ENCODE measurements around the gene RNF14.
"Not testable (repeated sequence)": the region's sequence is repeated elsewhere in the genome, so short reads cannot be mapped to it uniquely, and the experiment has no call there.

Gene RNF14, protein sequence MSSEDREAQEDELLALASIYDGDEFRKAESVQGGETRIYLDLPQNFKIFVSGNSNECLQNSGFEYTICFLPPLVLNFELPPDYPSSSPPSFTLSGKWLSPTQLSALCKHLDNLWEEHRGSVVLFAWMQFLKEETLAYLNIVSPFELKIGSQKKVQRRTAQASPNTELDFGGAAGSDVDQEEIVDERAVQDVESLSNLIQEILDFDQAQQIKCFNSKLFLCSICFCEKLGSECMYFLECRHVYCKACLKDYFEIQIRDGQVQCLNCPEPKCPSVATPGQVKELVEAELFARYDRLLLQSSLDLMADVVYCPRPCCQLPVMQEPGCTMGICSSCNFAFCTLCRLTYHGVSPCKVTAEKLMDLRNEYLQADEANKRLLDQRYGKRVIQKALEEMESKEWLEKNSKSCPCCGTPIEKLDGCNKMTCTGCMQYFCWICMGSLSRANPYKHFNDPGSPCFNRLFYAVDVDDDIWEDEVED

DNA sequence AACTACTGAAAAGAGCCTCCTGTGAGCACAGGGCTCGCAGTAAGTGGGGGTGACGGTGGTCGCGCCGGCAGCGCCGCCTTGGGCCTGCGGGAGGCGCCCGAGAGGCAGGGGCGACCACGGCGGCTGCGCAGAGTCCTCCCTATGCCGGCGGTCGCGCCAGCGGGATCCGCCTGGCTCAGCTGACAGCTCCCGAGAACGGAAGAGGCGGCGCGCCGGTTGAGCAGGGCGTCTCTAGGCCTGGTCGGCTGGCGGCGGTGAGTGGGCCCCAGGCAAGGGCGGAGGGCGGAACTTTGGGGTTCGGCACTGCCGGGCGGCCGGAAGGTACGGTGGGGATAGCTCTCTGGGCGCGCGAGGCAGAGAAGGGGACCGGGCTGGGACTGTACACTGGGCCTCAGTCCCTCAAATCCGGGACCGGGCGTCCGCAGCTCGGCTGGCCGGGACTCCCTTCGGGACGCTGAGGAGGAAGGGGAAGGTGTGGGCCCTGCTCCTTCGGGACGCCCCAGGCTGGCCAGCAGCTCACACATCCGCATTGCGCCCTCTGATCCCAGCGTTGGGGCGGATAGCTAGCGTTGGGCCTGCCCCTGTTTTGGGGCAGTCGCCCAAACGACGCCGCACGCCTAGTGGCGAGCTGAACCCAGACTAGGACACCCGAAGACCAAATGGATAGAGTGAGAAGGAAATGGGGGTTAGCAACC is at the start of gene RNF14:
RNF14 (plus strand) TSS at position 192 of the 695 bp plus-strand sequence. CDS start 4,484 bp downstream, outside the sequence.
- peak; percentile 98 for DNase-seq

DNA sequence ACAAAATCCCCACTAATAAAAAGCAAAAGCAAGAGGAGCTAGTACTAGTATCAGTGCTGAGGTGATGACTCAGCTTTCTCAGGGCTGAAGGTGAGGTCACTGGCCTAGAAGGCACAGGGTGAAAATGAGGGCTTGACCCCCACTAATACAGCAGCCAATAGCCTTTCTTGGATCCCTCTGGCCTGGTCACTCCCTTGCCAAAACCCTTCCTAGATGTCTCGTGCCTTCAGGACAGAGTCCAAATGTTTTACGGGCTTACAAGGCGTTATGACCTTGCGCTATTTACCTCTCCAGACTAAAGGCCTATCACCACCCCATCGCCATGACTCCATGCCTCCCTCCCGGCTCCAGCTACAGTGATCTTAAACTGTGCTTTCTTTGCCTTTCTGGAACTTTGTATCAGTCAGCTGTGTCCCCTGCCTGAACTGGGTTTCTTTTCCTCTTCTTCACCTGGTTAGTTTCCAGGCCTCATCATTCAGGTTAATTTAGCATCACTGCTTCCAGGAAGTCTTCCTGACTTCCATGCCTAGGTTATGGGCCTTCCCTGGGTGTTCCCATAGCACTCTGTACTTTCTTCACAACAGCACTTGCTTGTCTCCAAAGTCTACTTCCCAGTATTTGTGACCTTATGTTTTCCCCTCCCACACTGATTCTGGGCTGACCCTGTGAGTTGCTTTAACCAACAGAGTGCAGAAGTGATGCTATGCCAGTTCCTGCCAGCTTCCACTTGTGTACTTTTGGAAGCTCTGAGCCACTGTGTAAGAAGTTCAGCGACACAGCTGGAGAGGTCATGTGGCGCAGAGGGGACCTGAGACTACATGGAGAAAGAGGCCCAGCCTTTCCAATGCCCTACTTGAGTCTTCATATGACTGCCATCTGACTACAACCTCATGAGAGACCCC is 49.4 kb upstream of the RNF14 start:
- no peak for DNase-seq

DNA sequence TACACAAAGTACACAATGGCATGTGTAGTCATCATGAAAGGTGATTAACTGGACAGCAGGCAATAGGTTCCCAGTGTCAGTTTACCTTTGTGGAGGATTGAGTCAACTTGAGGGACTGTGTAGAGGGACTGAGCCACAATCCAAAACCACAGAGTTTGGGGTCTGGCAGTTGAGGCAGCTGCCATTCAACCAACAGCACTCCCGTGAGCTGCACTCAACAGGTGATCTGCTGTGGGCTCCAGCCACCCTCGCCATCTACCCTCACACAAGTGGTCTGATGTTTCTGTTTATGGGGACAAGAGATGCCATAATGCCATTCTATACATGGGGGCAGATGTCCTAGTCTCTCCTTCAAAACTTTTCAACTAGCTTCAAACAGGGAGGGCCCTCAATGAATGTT is 48.1 kb upstream of the RNF14 start:
- no peak for DNase-seq

DNA sequence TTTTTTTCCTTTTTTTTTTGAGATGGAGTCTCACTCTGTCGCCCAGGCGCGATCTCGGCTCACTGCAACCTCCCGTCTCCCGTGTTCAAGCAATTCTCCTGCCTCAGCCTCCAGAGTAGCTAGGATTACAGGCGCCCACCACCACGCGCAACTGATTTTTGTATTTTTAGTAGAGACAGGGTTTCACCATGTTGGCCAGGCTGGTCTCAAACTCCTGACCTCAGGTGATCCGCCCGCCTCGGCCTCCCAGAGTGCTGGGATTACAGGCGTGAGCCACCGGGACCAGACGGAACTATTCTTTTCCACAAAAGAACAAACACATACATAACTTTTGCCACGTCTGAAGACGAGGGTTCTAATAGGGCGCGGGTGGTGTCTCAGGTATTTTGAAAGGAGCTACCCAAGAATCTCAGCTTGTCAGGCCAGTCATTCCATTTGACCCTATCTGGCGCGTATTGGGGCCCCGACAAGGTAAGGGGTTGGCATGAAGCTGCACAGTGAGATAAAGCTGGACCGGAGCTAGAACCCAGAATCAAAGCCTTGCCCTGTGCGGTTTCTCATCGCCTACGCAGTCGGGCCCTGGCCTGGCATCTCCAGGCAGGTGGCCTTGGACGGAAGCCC is 46.0 kb upstream of the RNF14 start:
- DNase-seq = not testable (repeated sequence)

DNA sequence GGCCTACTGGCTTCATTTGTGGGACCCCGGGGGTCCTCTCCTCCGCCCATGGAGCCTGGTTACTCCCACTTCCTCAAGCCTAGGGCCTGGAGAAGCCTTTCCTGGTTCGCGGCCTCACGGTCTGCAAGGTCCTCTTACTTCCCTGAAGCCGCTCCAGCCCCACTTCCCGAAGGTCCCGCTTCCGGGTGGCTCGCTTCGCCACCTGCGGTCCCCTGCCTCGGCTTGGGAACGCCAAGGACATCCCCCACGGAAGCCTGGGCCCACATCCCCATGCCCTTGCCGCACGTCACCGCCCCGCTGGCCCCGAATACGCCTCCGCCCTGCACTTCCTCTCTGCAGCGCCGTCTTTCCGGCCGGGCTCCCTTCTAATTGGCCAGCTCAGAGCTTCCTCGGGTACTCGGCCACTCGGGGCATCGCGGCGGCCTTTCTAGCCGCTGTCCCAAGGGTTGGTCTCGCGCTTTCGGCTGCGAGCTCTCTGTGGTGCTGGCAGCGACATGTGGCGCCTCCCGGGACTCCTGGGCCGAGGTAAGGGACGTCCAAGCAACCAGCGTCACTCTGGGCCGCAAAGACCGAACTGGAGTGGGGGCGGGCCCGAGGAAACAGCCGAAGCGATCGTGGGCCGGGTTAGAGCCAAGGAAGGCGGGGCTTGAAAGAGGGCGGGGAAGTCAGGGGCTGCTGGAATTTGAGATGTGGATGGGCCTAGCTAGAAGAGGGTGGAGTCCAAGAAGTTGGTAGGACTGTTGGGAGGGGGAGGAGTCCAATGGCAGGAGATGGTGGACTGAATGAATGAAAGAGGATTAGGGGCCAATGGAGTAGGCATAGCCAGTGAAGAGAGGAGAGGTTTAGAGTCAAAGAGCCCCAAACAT is 45.2 kb upstream of the RNF14 start, which contains the start of gene DELE1:
DELE1 (plus strand) TSS at position 424 of the 866 bp plus-strand sequence; CDS start at position 495, 71 bp downstream.
- peak; percentile 97 for DNase-seq

DNA sequence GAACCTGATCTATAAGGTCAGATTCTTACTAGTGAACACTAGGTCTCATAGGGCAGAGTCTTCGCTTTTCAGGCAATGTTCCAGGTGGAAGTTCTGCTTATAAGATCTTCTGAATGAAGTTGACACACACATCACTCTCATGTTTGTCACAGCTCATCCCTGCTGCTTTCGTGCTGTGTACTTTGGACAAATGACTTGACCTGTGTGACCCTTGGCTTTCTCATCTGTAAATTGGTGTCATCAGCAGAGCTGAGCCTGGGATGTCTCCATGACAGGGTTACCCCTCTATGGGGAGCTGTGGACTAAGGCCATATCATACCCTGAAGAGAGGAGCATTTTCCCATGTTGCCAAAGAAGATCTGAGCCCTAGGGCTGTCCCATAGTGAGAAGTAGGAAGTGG is 42.5 kb upstream of the RNF14 start:
- DNase-seq = no peak

DNA sequence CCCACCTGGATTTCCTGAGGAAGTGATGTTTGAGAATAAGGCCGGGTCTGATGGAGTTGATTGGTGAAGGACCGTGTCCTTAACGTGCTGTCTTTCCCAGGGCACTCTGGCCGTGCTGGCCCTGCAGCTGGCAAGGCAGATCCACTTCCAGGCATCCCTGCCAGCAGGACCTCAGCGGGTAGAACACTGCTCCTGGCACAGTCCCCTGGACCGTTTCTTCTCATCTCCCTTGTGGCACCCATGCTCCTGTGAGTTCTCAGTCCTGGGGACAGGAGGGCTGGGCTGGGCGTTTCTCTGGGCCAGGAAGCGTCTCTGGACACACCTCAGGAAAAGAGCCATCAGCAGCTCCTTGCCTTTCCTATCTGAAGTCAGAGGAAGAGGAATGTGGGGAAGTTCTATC is 40.9 kb upstream of the RNF14 start:
- no peak for DNase-seq

DNA sequence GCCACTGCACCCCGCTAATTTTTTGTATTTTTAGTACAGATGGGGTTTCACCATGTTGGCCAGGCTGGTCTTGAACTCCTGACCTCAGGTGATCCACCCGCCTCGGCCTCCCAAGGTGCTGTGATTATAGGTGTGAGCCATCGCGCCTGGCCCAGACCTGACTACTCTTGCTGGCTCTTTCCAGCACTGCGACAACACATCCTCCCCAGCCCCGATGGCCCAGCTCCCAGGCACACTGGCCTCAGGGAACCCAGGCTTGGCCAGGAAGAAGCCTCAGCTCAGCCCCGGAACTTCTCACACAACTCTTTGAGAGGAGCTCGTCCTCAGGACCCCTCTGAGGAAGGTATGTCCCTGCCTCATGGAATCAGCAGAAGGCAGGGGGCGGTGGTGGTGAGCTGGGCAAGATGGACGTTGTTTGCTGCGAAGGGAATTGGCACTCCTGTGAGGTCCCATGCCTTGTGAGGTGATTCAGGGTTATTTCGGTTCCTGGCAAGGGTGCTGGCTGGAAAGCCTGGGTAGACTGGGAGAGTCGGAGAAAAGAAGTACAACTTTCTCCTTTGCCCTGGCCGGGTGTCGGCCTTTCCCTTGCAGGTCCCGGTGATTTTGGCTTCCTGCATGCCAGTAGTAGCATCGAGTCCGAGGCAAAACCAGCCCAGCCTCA is 39.4 kb upstream of the RNF14 start:
- no peak for DNase-seq

DNA sequence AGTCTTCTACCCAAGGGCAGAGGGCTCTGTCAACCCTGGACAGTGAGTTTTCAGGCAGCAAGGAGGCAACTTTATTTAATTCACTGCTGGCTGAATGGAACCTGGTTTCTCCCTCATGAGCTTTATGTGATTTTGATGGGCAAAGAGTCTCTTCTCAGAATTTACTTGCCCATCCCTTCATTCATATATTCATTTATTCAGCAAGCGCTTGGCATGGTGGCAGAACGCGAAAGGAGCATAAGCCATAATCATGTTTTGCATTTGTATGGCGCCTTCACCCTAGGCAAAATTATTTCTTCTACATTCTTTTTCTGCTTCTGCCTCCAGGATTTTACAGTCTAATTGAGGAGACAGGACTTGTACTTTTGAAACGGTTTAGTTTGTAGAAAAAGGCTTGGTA is 37.2 kb upstream of the RNF14 start:
- no peak for DNase-seq

DNA sequence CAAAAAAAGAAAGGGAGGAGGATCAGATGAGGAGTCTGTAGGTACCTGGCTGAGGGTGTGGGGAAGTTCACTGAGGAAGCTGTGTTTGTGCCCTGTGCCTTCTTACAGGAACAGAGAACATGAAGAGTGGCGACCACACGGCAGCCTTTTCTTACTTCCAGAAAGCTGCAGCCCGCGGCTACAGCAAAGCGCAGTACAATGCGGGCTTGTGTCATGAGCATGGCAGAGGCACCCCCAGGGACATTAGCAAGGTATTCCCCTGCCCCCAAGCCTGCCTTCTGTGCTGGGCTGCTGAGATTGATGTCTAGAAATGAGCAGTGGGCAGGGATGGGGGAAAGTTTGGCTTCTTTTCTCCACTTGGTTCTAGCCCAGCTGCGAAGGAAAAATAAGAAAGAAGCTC is 35.8 kb upstream of the RNF14 start:
- no peak for DNase-seq

DNA sequence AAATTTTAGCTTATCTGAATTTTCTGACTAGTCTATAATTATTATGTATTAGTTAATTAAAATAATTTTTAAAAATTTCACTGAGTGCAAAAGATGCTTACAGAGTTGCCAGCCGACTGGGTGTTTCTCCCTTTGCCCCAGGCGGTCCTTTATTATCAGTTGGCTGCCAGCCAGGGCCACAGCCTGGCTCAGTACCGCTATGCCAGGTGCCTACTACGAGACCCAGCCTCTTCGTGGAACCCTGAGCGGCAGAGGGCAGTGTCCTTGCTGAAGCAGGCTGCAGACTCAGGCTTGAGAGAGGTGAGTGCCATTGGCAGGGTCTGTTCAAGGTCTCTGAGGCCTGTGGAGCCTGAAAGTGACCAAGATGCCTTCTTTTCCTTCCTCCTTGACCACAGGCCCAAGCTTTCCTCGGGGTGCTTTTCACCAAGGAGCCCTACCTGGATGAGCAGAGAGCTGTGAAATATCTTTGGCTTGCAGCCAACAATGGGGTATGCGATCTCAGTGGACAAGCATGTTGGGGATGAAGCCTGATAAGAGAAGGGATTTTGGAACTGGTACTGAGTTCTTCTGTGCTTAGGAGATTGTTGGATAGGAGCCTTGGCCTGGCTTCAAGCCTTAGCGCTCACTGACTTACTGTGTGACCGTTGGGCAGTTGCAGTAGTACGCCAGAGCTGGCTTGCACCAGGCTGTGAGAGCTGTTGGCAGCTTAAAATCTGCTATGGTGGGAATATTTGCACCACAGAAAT is 34.6 kb upstream of the RNF14 start:
- DNase-seq = no peak

DNA sequence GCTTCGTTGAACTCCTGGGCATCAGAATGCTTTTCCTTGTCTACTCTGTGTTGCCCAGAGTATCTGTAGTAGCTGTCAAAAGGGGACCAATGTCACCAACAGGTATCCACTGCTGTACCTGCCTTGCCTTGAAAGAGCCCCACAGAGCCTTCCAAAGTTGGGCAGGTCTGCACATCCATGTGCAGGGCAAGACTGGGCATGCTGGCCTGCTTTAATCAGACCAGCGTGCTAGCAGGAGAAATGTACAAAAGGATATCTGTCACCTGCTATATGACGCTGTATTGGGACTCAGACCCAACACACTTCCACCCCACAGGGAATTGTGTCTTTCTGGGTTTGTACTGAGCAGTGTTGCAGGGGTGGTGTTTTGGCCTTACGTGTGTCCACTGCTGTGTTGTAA is 33.4 kb upstream of the RNF14 start:
- no peak for DNase-seq

DNA sequence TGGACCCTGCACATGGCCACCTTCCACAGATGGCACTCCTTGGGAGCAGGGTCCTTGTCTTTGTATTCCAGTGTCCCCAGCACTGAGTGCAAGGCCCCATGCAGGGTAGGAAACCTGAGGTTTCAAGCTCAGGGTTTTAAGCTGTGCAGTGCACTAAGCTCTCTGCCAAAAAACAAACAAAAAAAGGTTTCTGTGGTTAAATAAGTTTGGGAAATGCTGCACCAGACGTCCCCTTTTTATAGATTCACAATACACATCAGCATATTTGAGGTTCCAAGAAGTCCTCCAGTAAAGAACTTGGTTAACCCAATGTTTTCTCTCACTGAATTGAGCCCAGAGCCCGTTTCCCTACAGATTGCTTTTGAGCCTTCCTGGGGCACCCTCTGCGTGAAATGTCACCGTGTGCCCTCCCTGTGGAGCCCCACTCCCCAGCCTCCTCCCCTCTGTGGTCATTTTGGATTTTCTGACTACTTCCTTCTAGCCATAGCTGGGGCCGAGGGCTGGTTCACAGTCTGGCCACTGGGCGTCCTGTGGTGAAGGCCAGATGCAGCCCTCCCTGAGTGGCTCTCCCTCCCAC is 28.1 kb upstream of the RNF14 start:
- DNase-seq = no peak

DNA sequence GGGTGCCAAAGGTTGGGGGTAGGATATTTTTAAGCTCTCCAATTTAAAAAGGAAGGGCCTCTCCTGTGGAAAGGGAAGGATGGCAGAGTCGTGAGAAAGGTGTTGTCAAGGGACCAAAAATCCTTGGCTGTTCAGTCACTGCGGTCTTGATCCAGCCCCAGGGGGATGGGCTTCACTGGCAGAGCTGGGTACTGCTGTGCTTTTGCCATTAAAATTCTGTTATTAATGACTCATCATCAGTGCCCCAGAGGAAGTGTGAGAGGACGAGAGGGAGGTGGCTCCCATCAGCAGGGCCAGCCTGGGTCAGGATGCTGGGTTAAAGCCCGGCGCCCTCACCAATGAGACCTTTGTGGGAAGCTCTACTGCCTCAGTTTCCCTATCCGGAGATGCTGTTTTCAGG is 27.6 kb upstream of the RNF14 start:
- DNase-seq = no peak

DNA sequence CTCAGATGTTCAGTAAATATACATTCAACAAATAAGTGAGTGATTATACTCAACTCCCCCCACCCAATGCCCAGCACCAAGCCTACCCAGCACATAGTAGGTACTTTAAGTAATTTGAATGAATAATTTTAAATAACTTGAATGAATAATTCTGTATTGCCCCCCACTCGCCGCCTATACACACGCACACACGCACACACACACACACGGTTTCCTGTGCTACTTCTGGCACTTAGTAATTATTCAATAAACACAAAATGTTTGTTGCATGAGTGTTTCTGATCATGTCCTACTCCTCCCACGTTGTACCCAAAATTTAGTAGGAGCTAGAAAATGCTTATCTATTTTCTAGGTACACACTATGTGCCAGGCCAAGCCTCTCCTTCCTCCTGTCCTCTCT is 27.1 kb upstream of the RNF14 start:
- no peak for DNase-seq

DNA sequence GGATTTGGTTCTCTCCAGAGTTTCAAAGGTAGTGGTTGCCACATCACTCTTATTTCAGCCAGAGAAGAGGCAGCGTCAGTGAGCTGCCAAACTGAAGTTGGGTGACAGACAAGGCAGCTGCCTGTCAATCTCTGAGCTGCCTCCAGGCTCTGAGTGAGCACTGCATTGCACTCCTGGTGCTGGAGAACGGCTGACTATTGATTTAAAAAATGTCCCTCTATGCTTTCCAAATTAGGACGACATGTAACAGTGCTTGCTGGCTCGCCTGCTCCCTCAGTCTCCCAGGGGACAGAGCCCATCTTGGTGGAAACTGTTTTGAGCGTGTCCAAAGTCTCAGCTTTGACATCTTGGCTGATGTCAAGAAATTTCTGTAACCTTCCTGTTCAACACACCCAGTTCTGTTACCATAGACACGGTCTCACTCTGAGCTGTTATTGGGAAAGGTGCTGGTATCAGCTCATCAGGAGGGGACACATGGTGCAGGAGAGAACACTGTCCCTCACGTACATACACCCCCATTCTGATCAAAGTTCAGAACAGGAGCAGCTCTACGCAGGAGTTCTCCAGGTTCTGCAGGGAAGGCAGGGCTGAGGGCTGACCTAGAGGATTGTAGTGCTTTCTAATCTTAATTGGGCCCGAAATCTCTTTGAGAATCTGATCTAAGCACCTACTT is 26.6 kb upstream of the RNF14 start:
- no peak for DNase-seq

DNA sequence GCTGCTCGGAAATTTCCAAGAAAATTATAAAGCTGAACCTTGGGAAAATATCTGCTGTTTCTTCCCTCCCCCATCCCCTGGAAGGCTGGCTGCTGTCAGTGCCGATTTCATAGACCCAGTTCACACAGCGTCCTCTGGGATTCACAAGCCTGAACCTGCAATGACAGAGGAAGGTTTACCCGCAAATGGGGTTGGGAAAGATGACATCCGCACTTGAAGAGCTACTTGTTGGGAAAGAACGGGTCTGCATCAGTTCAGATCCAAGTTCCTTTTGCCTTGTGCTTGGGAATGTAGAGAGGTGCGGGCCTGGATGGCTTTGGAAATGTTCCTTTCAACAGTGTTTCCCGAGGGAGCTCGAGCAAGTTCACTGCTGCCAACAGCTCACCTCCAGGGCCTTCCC is 24.8 kb upstream of the RNF14 start:
- DNase-seq = peak; percentile 55

DNA sequence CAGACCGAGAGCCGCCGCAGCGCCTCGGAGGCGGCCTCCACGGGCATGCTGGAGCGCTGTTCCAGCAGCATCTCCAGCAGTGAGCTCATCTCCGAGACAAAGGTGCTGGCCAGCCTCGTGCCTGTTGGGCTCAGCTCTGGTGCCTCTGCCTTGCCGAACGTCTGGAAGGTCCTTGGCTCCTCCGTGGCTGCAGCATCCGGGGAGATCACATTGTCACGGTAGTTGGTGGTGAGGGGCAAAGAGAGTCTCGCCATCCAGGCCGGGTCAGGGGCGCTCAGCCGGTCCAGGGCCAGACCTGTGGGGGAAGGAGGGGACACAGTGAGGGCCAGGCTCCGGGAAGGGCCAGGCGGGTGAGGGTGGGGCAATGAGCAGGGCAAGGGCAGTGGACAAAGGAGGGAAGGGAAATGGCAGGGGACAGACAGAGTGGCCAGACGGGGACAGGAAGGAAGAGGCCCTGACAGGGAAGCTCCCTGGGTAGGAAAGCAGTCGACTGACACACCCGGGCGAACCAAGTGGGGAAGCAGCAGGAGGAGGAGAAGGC is 23.3 kb upstream of the RNF14 start:
- peak; percentile 75 for DNase-seq

DNA sequence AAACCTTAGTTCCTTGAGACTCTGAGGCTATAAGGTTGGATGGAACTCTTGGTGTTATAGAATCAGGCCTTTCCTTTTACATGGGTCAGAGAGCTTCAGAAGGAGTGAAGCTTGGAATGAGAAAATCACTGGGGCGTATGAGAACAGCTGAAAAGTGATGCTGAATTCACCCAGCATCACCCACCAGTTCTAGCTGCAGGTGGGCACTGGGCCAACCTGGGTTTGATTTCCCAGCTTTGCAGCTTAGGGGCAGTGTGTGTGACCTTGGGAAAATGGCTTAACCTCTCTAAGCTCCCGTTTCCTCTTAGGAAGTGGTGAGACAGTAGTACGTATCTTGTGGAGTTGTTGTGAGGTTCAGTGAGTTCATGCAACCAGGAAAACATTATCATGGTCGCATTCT is 21.6 kb upstream of the RNF14 start:
- DNase-seq = peak; percentile 61

Data from retina (tissue), 1 donor.